ENCODE measurements around the gene TSPYL2. TPM values are rescaled to one million over a fixed set of nuclear protein-coding genes. Genes with fewer than 3 reads are reported as not detected.

The TSPYL2 gene
- total RNA-seq, 1 donor, result 15.2 TPM

- TF ChIP-seq, protein P1, sequence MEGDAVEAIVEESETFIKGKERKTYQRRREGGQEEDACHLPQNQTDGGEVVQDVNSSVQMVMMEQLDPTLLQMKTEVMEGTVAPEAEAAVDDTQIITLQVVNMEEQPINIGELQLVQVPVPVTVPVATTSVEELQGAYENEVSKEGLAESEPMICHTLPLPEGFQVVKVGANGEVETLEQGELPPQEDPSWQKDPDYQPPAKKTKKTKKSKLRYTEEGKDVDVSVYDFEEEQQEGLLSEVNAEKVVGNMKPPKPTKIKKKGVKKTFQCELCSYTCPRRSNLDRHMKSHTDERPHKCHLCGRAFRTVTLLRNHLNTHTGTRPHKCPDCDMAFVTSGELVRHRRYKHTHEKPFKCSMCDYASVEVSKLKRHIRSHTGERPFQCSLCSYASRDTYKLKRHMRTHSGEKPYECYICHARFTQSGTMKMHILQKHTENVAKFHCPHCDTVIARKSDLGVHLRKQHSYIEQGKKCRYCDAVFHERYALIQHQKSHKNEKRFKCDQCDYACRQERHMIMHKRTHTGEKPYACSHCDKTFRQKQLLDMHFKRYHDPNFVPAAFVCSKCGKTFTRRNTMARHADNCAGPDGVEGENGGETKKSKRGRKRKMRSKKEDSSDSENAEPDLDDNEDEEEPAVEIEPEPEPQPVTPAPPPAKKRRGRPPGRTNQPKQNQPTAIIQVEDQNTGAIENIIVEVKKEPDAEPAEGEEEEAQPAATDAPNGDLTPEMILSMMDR (IDR thresholded peaks at IDR 0.05; ENCODE audit: insufficient read depth, low read length), result peak; percentile 55
- DNase-seq (ENCODE audit: low read depth), result peak; percentile 73
- H3K4me3 ChIP-seq (ENCODE audit: low read depth, low read length), result peak overlapping the region; percentile 67
Measured at GRCh38 chrX:53093177-53093655, 11.0 kb downstream of the TSPYL2 start.

GRCh38 chrX:53093748-53094581 lies 11.8 kb downstream of the TSPYL2 start, which contains the start of gene KANTR:
Gene KANTR (plus strand): TSS chrX:53094142. CDS start chrX:53124273, 30,131 bp downstream.
- TF ChIP-seq, protein P1 (IDR thresholded peaks at IDR 0.05; ENCODE audit: insufficient read depth, low read length), result no peak
- DNase-seq (ENCODE audit: low read depth), result peak; percentile 94
- H3K4me3 ChIP-seq (ENCODE audit: low read depth, low read length), result peak within 1 kb of the TSS; percentile 77

DNA sequence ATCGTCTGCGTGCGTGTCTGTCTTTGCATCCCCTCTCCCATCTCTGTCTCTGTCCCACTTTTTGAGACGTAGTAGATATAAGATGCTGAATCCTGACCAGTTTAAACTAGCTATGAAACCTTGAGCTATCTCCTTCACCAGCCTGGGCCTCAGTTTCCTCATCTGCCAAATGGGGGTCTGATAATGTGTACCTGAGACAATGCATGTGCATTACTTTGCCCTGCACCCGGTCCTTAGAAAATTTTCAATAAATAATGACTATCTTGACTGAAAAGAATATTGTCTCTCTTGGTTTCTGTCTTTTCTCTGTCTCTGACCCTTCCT lies 12.4 kb downstream of the TSPYL2 start:
- DNase-seq (ENCODE audit: low read depth), result no peak
- peak overlapping the region; percentile 77 for H3K4me3 ChIP-seq (ENCODE audit: low read depth, low read length)
- TF ChIP-seq, protein P1 (IDR thresholded peaks at IDR 0.05; ENCODE audit: insufficient read depth, low read length), result no peak

DNA sequence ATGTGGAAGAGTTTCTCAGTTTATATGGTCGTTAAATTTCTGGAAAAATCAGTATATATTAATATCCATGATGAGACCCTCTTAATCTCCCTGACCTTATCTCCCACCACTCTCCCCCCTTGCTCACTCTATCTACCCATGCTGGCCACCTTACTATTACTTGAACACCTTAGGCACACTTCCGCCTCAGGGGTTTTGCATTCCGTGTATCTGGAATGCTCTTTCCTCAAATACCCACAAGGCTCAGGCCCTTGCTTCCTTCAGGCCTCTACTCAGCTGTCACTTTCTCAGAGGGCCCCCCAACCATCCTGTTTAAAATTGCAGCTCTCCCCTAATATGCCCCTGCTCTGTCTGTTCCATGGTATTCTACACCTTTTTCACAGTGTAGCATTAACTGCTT lies 13.6 kb downstream of the TSPYL2 start:
- DNase-seq (ENCODE audit: low read depth), result no peak
- no peak overlapping the region for H3K4me3 ChIP-seq (ENCODE audit: low read depth, low read length)
- TF ChIP-seq, protein P1 (IDR thresholded peaks at IDR 0.05; ENCODE audit: insufficient read depth, low read length), result no peak

DNA sequence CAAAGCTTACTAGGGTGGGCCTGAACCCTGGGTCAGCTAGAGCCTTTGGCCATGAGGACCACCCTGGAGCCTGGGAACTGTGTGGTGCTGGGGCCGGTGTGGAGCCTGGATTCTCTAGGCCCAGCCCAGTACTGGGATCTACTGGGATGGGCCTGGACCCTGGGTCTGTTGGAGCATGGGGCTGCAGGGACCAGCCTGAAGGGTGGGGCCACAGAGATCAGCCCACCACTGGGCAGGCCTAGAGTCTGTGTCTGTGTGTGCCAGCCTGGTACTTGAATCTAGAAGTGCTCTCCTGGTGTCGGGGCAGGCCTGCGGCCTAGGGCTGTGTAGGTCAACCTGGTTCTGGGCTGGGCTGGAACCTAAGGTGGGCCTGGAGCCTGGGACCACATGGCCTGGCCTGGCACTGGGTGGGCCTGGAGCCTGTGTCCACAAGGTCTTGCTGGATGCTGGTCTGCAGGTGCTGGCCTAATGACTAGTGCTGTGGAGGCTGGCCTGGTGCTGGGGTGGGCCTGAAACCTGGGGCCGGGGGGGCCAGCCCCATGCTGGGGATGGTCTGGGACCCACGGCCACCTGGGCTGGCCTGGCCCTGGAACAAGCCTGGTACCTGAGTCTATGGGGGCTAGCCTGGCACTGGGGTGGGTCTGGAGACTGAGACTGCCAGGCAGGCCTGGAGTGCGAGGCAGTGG lies 32.8 kb downstream of the TSPYL2 start:
- TF ChIP-seq, protein P1 (IDR thresholded peaks at IDR 0.05; ENCODE audit: insufficient read depth, low read length), result no peak
- no peak overlapping the region for H3K4me3 ChIP-seq (ENCODE audit: low read depth, low read length)
- no peak for DNase-seq (ENCODE audit: low read depth)

DNA sequence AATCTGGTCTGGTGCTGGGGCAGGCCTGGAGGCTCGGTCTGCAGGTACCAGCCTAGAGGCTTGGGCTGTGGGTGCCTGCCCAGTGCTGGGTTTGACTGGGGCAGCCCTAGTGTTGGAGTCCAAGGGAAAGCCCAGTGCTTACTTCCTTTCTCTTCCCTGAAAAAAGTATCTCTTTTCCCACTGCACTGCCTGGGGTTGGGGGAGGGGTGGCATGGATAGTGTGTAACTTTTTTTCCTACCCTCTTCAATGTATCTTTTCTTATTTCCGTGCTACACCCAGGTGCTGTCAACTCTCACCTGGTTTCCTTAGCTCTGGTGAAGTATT lies 33.3 kb downstream of the TSPYL2 start:
- DNase-seq (ENCODE audit: low read depth), result no peak
- H3K4me3 ChIP-seq (ENCODE audit: low read depth, low read length), result no peak overlapping the region
- TF ChIP-seq, protein P1 (IDR thresholded peaks at IDR 0.05; ENCODE audit: insufficient read depth, low read length), result no peak
